GM12878 (cell line): ENCODE results near the gene TLX2. TPM values are rescaled to one million over a fixed set of nuclear protein-coding genes. Genes with fewer than 3 reads are reported as not detected.

Experiments
- ATF7 ChIP-seq: fragments of 450-650 bp; IDR thresholded peaks from 2 replicates; pipeline ENCODE4 v1.6.1; 2016; ENCODE audit warnings: low read depth, mild to moderate bottlenecking
- CREM ChIP-seq: IDR thresholded peaks from 2 replicates; pipeline ENCODE4 v1.6.1; 2014; ENCODE audit warnings: antibody characterized with exemption, low read depth
- E4F1 ChIP-seq: fragments of 450-650 bp; IDR thresholded peaks from 2 replicates; pipeline ENCODE4 v1.6.1; 2018; ENCODE audit warnings: borderline replicate concordance, mild to moderate bottlenecking; ENCODE audit not compliant: partially characterized antibody
- EP300 ChIP-seq, 2 experiments: fragments of 150-350 bp in 1 of 2; IDR thresholded peaks; 2 replicates each; pipeline ENCODE4 v1.6.1; 2011 to 2012; ENCODE audit warnings: low read depth in 2 of 2, low read length in 2 of 2, borderline replicate concordance in 1 of 2, improper control_type of control experiment in 1 of 2, inconsistent platforms in 1 of 2; ENCODE audit not compliant: control insufficient read depth in 1 of 2
- KLF5 ChIP-seq: fragments of 450-650 bp; IDR thresholded peaks from 2 replicates; pipeline ENCODE4 v1.6.1; 2014; ENCODE audit warnings: mild to moderate bottlenecking; ENCODE audit not compliant: partially characterized antibody
- MAX ChIP-seq: IDR thresholded peaks from 2 replicates; pipeline ENCODE4 v1.6.1; 2012; ENCODE audit warnings: low read depth, low read length, improper control_type of control experiment
- REST ChIP-seq: IDR thresholded peaks from 2 replicates; pipeline ENCODE4 v1.6.1; 2012; ENCODE audit warnings: mild to moderate bottlenecking, low read depth, low read length
- SMAD1 ChIP-seq: fragments of 450-650 bp; IDR thresholded peaks from 2 replicates; pipeline ENCODE4 v1.6.1; 2018; ENCODE audit warnings: mild to moderate bottlenecking, low read depth; ENCODE audit not compliant: partially characterized antibody
- SREBF1 ChIP-seq: IDR thresholded peaks from 2 replicates; pipeline ENCODE4 v1.6.1; 2012; ENCODE audit warnings: mild to moderate bottlenecking, low read length
- ZBTB11 ChIP-seq: fragments of 450-650 bp; formaldehyde crosslinking; IDR thresholded peaks from 2 replicates; pipeline ENCODE4 v1.5.0; 2022; ENCODE audit warnings: mild to moderate bottlenecking, missing genetic modification characterization
- ZNF384 ChIP-seq: IDR thresholded peaks from 2 replicates; pipeline ENCODE4 v1.6.1; 2012; ENCODE audit warnings: low read depth, mild to moderate bottlenecking, low read length, improper control_type of control experiment, borderline replicate concordance
- ZNF687 ChIP-seq: fragments of 450-650 bp; IDR thresholded peaks from 2 replicates; pipeline ENCODE4 v1.6.1; 2017; ENCODE audit warnings: mild to moderate bottlenecking, moderate library complexity
- polyA plus RNA-seq, 11 experiments: library from polyadenylated mRNA; depleted of rRNA in 4 of 11; unstranded in 6 of 11; stranded (reverse) in 5 of 11; fragments of >200 nt; fragmentation: Nextera tagmentation in 4 of 11; fragmentation: Illumina TruSeq in 1 of 11; extraction: Ambion mirVana in 4 of 11; extraction: Trizol in 1 of 11; gene quantifications; 1 replicate in 1 of 11; 2 replicates in 10 of 11; pipeline versions ENCODE4 v1.2.1 to v1.2.3, GENCODE V29; 2011 to 2016; ENCODE audit warnings: inconsistent platforms in 2 of 11, missing spikeins in 2 of 11, low read depth in 1 of 11
- total RNA-seq, 4 experiments: library from RNA; depleted of rRNA in 3 of 4; stranded (reverse); fragments of >200 nt in 3 of 4; fragmentation: Illumina TruSeq in 1 of 4; extraction: Trizol in 1 of 4; gene quantifications; 2 replicates each; pipeline versions ENCODE4 v1.2.1 to v1.2.3, GENCODE V29; 2013 to 2021

The TLX2 gene
- total and polyA plus RNA-seq, 10 of the 15 experiments (the other 5 are each of a cell fraction or from before 2014, with no cell fraction given), result 0.06 to 5.5 (median 3.6) TPM; not detected in 1

GRCh38 chr2:74529357-74530238 is 15.3 kb downstream of the TLX2 start, which contains the start of the genes AUP1 and HTRA2 (continued):
- TF ChIP-seq ZNF687, result peak; percentile 51
- no peak; the same call in 1 of the 2 replicates for TF ChIP-seq SREBF1
- TF ChIP-seq CREM, result peak; percentile 93; the same call in 1 of the 2 replicates
- TF ChIP-seq SMAD1, result no peak
- no peak for TF ChIP-seq REST
- TF ChIP-seq ATF7, result no peak; the same call in 1 of the 2 replicates
- TF ChIP-seq KLF5, result peak; percentile 8
- peak; percentile 21 for TF ChIP-seq MAX
- peak; percentile 68 for TF ChIP-seq E4F1
- TF ChIP-seq ZNF384, result no peak
- TF ChIP-seq ZBTB11, result 0 out of 2 replicates have a peak, but pooled peaks have one; percentile 25
- no peak for TF ChIP-seq EP300 (IDR thresholded peaks at IDR 0.05; ENCODE audit: borderline replicate concordance in 1 of 2, control insufficient read depth in 1 of 2, low read depth in 2 of 2, low read length in 2 of 2)
